Neutrophil (primary cell): Measurements from ENCODE around the gene ST8SIA4.

Experiments used
- H3K27ac ChIP-seq: fragments of 200-600 bp; sonication (generic); 2 replicates; pipeline ENCODE4 v1.5.1; 2016; ENCODE audit warnings: mild to moderate bottlenecking, moderate library complexity
- H3K27me3 ChIP-seq: fragments of 200-600 bp; sonication (generic); 2 replicates; pipeline ENCODE4 v1.6.0; 2016; ENCODE audit warnings: mild to moderate bottlenecking
- H3K36me3 ChIP-seq: fragments of 200-600 bp; sonication (generic); 2 replicates; pipeline ENCODE4 v1.5.1; 2017
- H3K4me1 ChIP-seq, 2 experiments: fragments of 200-600 bp in 1 of 2; sonication (generic) in 1 of 2; 1 replicate in 1 of 2; 2 replicates in 1 of 2; pipeline versions ENCODE4 v1.5.1 to v1.6.1; 2013 to 2016; ENCODE audit warnings: low read depth in 1 of 2, low read length in 1 of 2, mild to moderate bottlenecking in 1 of 2, moderate library complexity in 1 of 2; ENCODE audit not compliant: control insufficient read depth in 1 of 2, insufficient read depth in 1 of 2
- H3K4me3 ChIP-seq, 2 experiments: fragments of 200-600 bp in 1 of 2; sonication (generic) in 1 of 2; 1 replicate in 1 of 2; 2 replicates in 1 of 2; pipeline ENCODE4 v1.5.1; 2013 to 2016; ENCODE audit warnings: low read depth in 1 of 2, low read length in 1 of 2, mild to moderate bottlenecking in 1 of 2, moderate library complexity in 1 of 2
- H3K9me3 ChIP-seq: fragments of 200-600 bp; sonication (generic); 2 replicates; pipeline ENCODE4 v1.5.1; 2016
- TF ChIP-seq, protein P1 (sequence below): fragments of 200-600 bp; sonication (generic); IDR thresholded peaks from 2 replicates; pipeline ENCODE4 v1.5.1; 2016; ENCODE audit warnings: antibody characterized with exemption

Gene ST8SIA4, protein sequence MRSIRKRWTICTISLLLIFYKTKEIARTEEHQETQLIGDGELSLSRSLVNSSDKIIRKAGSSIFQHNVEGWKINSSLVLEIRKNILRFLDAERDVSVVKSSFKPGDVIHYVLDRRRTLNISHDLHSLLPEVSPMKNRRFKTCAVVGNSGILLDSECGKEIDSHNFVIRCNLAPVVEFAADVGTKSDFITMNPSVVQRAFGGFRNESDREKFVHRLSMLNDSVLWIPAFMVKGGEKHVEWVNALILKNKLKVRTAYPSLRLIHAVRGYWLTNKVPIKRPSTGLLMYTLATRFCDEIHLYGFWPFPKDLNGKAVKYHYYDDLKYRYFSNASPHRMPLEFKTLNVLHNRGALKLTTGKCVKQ

DNA sequence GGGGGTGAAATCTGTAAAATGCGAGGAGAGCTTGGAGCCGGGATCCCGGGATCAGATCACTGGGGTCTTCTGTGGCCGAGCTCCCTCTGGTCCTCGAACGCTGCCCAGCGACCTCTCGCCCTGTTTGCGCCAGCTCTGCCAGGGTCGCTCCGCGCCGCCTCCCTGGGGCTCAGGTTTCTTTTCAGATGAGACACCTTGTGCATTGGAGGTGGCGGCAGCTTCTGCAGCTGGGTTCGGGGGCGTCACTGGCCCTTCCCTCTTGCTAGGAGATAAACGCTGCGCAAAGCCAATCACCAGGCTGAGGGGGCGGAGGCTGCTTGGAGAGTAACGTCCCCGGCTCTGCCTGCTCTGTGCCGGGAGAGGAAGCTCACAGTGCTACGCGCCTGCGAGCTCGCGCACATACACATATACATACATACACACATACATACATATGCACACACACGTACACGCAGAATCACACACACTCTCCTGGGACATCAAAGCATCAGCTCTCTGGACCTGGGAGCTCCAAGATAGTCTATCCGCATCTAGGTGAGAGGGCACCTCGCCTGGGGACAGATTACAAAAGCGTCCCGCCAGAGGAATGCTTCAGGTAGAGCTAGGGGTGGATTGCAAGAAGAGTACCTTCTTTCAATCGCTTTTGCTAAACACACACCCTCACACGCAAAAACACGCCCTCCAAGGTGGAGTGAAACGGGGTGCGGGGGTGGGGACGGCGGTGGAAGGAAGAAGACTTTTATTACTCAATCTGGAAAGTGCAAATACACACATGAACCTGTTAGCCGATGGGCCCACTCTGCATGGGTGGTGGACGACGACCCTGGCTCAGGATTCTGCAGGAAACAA lies at the start of gene ST8SIA4:
TSS of gene ST8SIA4 (minus strand) at position 244 of the 849 bp plus-strand sequence. CDS start 327 bp downstream, outside the sequence.
- Histone ChIP-seq H3K36me3 (peaks cover 13% of the 10 kb centered on the region), H3K27me3 (no peaks in the 10 kb centered on the region), H3K4me1 (peaks cover 30 to 41% of the 10 kb centered on the region in 2 experiments), H3K27ac (peak within 1 kb of the TSS; percentile 95), H3K4me3 (peak within 1 kb of the TSS; percentile 67 to 76), H3K9me3 (no peaks in the 10 kb centered on the region)
- TF ChIP-seq, protein P1, sequence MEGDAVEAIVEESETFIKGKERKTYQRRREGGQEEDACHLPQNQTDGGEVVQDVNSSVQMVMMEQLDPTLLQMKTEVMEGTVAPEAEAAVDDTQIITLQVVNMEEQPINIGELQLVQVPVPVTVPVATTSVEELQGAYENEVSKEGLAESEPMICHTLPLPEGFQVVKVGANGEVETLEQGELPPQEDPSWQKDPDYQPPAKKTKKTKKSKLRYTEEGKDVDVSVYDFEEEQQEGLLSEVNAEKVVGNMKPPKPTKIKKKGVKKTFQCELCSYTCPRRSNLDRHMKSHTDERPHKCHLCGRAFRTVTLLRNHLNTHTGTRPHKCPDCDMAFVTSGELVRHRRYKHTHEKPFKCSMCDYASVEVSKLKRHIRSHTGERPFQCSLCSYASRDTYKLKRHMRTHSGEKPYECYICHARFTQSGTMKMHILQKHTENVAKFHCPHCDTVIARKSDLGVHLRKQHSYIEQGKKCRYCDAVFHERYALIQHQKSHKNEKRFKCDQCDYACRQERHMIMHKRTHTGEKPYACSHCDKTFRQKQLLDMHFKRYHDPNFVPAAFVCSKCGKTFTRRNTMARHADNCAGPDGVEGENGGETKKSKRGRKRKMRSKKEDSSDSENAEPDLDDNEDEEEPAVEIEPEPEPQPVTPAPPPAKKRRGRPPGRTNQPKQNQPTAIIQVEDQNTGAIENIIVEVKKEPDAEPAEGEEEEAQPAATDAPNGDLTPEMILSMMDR, result no peak

DNA sequence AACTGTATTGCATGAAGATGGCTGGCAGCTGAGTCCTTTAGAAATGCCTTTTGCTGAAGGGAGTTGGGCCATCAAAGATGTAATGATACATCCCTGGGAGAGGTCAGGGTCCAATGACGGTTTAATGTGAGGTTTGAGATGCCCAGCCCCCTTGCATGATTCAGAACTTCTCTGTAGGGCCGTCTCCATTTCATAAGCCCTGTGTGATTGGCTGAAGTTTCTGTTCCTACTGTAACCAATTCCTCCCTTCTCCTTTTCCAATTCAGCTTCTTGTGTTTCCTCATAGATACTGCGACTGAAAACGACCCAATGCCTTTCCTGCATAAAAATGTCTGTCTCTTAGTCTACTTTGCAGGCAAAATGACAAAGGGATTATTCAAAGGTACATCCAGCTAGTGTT lies 47.9 kb upstream of the ST8SIA4 start:
- Histone ChIP-seq H3K9me3 (no peaks in the 10 kb centered on the region), H3K36me3 (no peaks in the 10 kb centered on the region), H3K27me3 (no peaks in the 10 kb centered on the region), H3K27ac (no peak overlapping the region), H3K4me1 (no peaks in the 10 kb centered on the region), H3K4me3 (no peak overlapping the region)
- TF ChIP-seq, protein P1, result no peak

DNA sequence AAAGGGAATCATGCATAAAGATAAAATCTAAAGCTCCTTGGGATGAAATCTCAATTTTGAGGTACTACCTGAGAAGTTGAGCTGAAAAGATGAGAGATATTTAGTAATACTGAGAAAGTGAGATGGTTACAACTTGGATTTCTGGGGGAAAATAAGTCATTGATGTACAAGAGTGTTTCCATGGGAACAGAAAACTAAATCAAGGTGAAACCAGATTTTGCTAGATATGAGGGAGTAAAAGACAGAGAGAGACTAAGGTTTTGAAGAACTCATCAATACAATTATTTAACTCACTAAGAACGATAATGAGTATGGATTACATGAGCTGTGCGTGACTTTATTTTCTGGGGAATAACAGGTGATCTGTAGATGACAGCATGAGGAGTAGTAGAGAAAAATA lies 10.2 kb upstream of the ST8SIA4 start:
- TF ChIP-seq, protein P1, result no peak
- Histone ChIP-seq H3K9me3 (no peaks in the 10 kb centered on the region), H3K4me3 (no peak overlapping the region), H3K36me3 (no peaks in the 10 kb centered on the region), H3K27me3 (no peaks in the 10 kb centered on the region), H3K4me1 (no peaks in the 10 kb centered on the region), H3K27ac (no peak overlapping the region)

- H3K27ac ChIP-seq, result no peak overlapping the region
- TF ChIP-seq, protein P1, result no peak
- H3K4me3 ChIP-seq, result no peak overlapping the region
- peaks cover 9 to 12% of the 10 kb centered on the region in 2 experiments for H3K4me1 ChIP-seq
- no peaks in the 10 kb centered on the region for H3K27me3 ChIP-seq
- no peaks in the 10 kb centered on the region for H3K36me3 ChIP-seq
- no peaks in the 10 kb centered on the region for H3K9me3 ChIP-seq
Observed at GRCh38 chr5:100909034-100909433, 6.0 kb upstream of the ST8SIA4 start.

DNA sequence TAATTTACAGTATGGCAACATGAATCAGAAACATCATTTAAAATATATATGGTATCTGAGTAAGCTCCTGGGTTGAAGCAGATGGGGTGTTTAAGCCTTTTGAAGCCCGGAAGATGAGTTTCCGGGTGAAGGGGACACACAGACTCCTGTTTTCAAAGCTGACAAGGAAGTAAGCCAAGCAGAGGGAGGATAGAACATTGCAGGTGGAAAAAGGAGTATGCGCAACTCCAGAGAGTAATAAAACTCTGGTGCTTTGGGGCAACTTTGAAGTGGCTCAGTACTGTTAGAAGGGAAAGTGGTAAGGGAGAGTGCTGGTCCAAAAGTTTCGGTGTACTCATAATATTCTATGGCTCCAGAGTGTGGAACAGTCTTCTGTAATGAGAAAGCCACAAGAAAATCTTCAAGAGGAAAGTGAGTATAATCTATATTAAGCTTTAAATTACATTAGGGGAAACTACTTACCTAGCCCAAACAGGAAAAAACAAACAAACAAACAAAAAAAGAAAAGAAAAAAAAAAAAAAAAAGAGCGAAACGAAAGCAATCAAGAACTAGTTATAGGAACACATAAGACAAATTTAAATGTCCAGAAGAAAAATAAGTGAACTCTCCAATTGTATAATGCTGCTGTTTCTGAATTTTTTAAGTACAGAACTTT lies 2.3 kb upstream of the ST8SIA4 start:
- peak overlapping the region; percentile 67 to 76 for H3K4me3 ChIP-seq
- TF ChIP-seq, protein P1, result no peak
- H3K27me3 ChIP-seq, result no peaks in the 10 kb centered on the region
- H3K27ac ChIP-seq, result peak overlapping the region; percentile 95
- no peaks in the 10 kb centered on the region for H3K36me3 ChIP-seq
- peaks cover 9 to 21% of the 10 kb centered on the region in 2 experiments for H3K4me1 ChIP-seq
- no peaks in the 10 kb centered on the region for H3K9me3 ChIP-seq
